ENCODE results near the gene CCDC9B.

CCDC9B gene
- total RNA-seq = 0.06 to 3.4 (median 1.2) reads per million in 9 experiments

- Mint-ChIP-seq H3K4me3 (no peak within 1 kb of the TSS), H3K27me3 (no peaks in the 10 kb centered on the region), H3K4me1 (ENCODE audit: low read depth in 2 of 2) (peaks cover 8 to 11% of the 10 kb centered on the region in 2 donors), H3K9me3 (no peaks in the 10 kb centered on the region), H3K36me3 (ENCODE audit: insufficient read depth) (no peaks in the 10 kb centered on the region), H3K27ac (no peak within 1 kb of the TSS)
- ATAC-seq (replicated peaks) (no peak), DNase-seq (no peak)
These were observed at the start of gene CCDC9B for GRCh38 chr15:40340740-40341400. Gene CCDC9B (minus strand): TSS chr15:40340939. CDS start chr15:40340819, 120 bp downstream.

GRCh38 chr15:40389824-40390595, 49.3 kb upstream of the CCDC9B start:
- peaks cover 26% of the 10 kb centered on the region for H3K36me3 Mint-ChIP-seq (ENCODE audit: insufficient read depth)

GRCh38 chr15:40388941-40389823, 48.4 kb upstream of the CCDC9B start:
- ATAC-seq (replicated peaks) (no peak), DNase-seq (no peak)
- H3K36me3 Mint-ChIP-seq (ENCODE audit: insufficient read depth) = peaks cover 26% of the 10 kb centered on the region

More at GRCh38 chr15:40389824-40390595, 49.3 kb upstream of the CCDC9B start:
- Mint-ChIP-seq H3K27ac (peak overlapping the region in 1 of 2 donors; percentile 32), H3K9me3 (no peaks in the 10 kb centered on the region), H3K4me3 (no peak overlapping the region), H3K4me1 (ENCODE audit: low read depth in 2 of 2) (peaks cover 0 to 3% of the 10 kb centered on the region in 2 donors), H3K27me3 (no peaks in the 10 kb centered on the region)
- DNase-seq = no peak
- no peak for ATAC-seq (replicated peaks)

GRCh38 chr15:40386480-40386879, 45.7 kb upstream of the CCDC9B start:
- no peak for DNase-seq
- ATAC-seq (replicated peaks) = no peak
- H3K27me3 Mint-ChIP-seq = no peaks in the 10 kb centered on the region
- H3K4me3 Mint-ChIP-seq = no peak overlapping the region
- peaks cover 17% of the 10 kb centered on the region for H3K36me3 Mint-ChIP-seq (ENCODE audit: insufficient read depth)
- no peaks in the 10 kb centered on the region for H3K9me3 Mint-ChIP-seq
- H3K4me1 Mint-ChIP-seq (ENCODE audit: low read depth in 2 of 2) = peaks cover 12 to 14% of the 10 kb centered on the region in 2 donors
- no peak overlapping the region for H3K27ac Mint-ChIP-seq

More at GRCh38 chr15:40388941-40389823, 48.4 kb upstream of the CCDC9B start:
- H3K27ac Mint-ChIP-seq = peak overlapping the region in 1 of 2 donors; percentile 32
- no peaks in the 10 kb centered on the region for H3K27me3 Mint-ChIP-seq
- H3K9me3 Mint-ChIP-seq = no peaks in the 10 kb centered on the region
- no peak overlapping the region for H3K4me3 Mint-ChIP-seq
- H3K4me1 Mint-ChIP-seq (ENCODE audit: low read depth in 2 of 2) = peaks cover 0 to 4% of the 10 kb centered on the region in 2 donors

GRCh38 chr15:40382580-40383456, 42.1 kb upstream of the CCDC9B start, which contains the start of gene KNSTRN:
Gene KNSTRN (plus strand): TSS chr15:40382721. CDS start chr15:40382836, 115 bp downstream.
- Mint-ChIP-seq H3K4me3 (peak within 1 kb of the TSS; percentile 98 to 99), H3K4me1 (ENCODE audit: low read depth in 2 of 2) (peaks cover 11 to 12% of the 10 kb centered on the region in 2 donors), H3K9me3 (no peaks in the 10 kb centered on the region), H3K27me3 (no peaks in the 10 kb centered on the region), H3K27ac (peak within 1 kb of the TSS; percentile 89 to 90), H3K36me3 (ENCODE audit: insufficient read depth) (no peaks in the 10 kb centered on the region)
- ATAC-seq (replicated peaks) = peak; percentile 99
- DNase-seq = peak; percentile 90 to 94 (median 92)

GRCh38 chr15:40381818-40382529, 41.2 kb upstream of the CCDC9B start:
- DNase-seq (no peak), ATAC-seq (replicated peaks) (no peak)
- H3K9me3 Mint-ChIP-seq = no peaks in the 10 kb centered on the region
- H3K36me3 Mint-ChIP-seq (ENCODE audit: insufficient read depth) = no peaks in the 10 kb centered on the region
- peaks cover 11 to 12% of the 10 kb centered on the region in 2 donors for H3K4me1 Mint-ChIP-seq (ENCODE audit: low read depth in 2 of 2)
- H3K4me3 Mint-ChIP-seq = peak overlapping the region in 1 of 2 donors; percentile 98
- H3K27ac Mint-ChIP-seq = no peak overlapping the region
- H3K27me3 Mint-ChIP-seq = no peaks in the 10 kb centered on the region

GRCh38 chr15:40380636-40381035, 39.9 kb upstream of the CCDC9B start:
- H3K27me3 Mint-ChIP-seq = no peaks in the 10 kb centered on the region

GRCh38 chr15:40379853-40380252, 39.1 kb upstream of the CCDC9B start:
- DNase-seq (no peak), ATAC-seq (replicated peaks) (no peak)
- H3K4me1 Mint-ChIP-seq (ENCODE audit: low read depth in 2 of 2) = peaks cover 11 to 12% of the 10 kb centered on the region in 2 donors
- no peak overlapping the region for H3K27ac Mint-ChIP-seq
- no peak overlapping the region for H3K4me3 Mint-ChIP-seq
- H3K36me3 Mint-ChIP-seq (ENCODE audit: insufficient read depth) = no peaks in the 10 kb centered on the region
- H3K9me3 Mint-ChIP-seq = no peaks in the 10 kb centered on the region
- no peaks in the 10 kb centered on the region for H3K27me3 Mint-ChIP-seq

More at GRCh38 chr15:40380636-40381035, 39.9 kb upstream of the CCDC9B start:
- Mint-ChIP-seq H3K4me3 (no peak overlapping the region), H3K4me1 (ENCODE audit: low read depth in 2 of 2) (peaks cover 11 to 12% of the 10 kb centered on the region in 2 donors), H3K9me3 (no peaks in the 10 kb centered on the region), H3K27ac (no peak overlapping the region), H3K36me3 (ENCODE audit: insufficient read depth) (no peaks in the 10 kb centered on the region)
- ATAC-seq (replicated peaks) (no peak), DNase-seq (no peak)

- Mint-ChIP-seq H3K27me3 (no peaks in the 10 kb centered on the region), H3K4me1 (ENCODE audit: low read depth in 2 of 2) (peaks cover 10 to 12% of the 10 kb centered on the region in 2 donors), H3K27ac (no peak overlapping the region), H3K36me3 (ENCODE audit: insufficient read depth) (no peaks in the 10 kb centered on the region), H3K9me3 (no peaks in the 10 kb centered on the region), H3K4me3 (no peak overlapping the region)
- DNase-seq = no peak
- ATAC-seq (replicated peaks) = no peak
These were observed 38.6 kb upstream of the CCDC9B start for GRCh38 chr15:40379374-40379773.

- no peak overlapping the region for H3K27ac Mint-ChIP-seq
These were observed 36.9 kb upstream of the CCDC9B start for GRCh38 chr15:40377606-40378005.

GRCh38 chr15:40372981-40373380, 32.2 kb upstream of the CCDC9B start:
- no peaks in the 10 kb centered on the region for H3K27me3 Mint-ChIP-seq
- no peak overlapping the region for H3K27ac Mint-ChIP-seq
- no peak for ATAC-seq (replicated peaks)
- H3K9me3 Mint-ChIP-seq = no peaks in the 10 kb centered on the region
- H3K4me1 Mint-ChIP-seq (ENCODE audit: low read depth in 2 of 2) = peaks cover 3 to 4% of the 10 kb centered on the region in 2 donors
- no peaks in the 10 kb centered on the region for H3K36me3 Mint-ChIP-seq (ENCODE audit: insufficient read depth)
- DNase-seq = no peak
- no peak overlapping the region for H3K4me3 Mint-ChIP-seq

More at GRCh38 chr15:40377606-40378005, 36.9 kb upstream of the CCDC9B start:
- H3K27me3 Mint-ChIP-seq = no peaks in the 10 kb centered on the region
- peaks cover 2% of the 10 kb centered on the region in 2 donors for H3K4me1 Mint-ChIP-seq (ENCODE audit: low read depth in 2 of 2)
- no peaks in the 10 kb centered on the region for H3K9me3 Mint-ChIP-seq
- no peak overlapping the region for H3K4me3 Mint-ChIP-seq
- DNase-seq = no peak
- no peaks in the 10 kb centered on the region for H3K36me3 Mint-ChIP-seq (ENCODE audit: insufficient read depth)
- ATAC-seq (replicated peaks) = no peak

GRCh38 chr15:40369971-40370370, 29.2 kb upstream of the CCDC9B start:
- no peak for DNase-seq
- no peak for ATAC-seq (replicated peaks)
- H3K9me3 Mint-ChIP-seq = no peaks in the 10 kb centered on the region
- H3K27ac Mint-ChIP-seq = no peak overlapping the region
- no peaks in the 10 kb centered on the region for H3K27me3 Mint-ChIP-seq
- H3K36me3 Mint-ChIP-seq (ENCODE audit: insufficient read depth) = no peaks in the 10 kb centered on the region
- H3K4me3 Mint-ChIP-seq = no peak overlapping the region
- peaks cover 25 to 27% of the 10 kb centered on the region in 2 donors for H3K4me1 Mint-ChIP-seq (ENCODE audit: low read depth in 2 of 2)

Measured in effector memory CD8-positive, alpha-beta T cell (primary cell).